Astrocyte (in vitro differentiated cells and primary cell): ENCODE data around the gene MYBPC1.

Experiments used
- CTCF ChIP-seq: IDR thresholded peaks from 2 replicates; pipeline ENCODE4 v1.5.1; 2011; ENCODE audit warnings: low read depth, mild to moderate bottlenecking, inconsistent platforms, low read length, moderate library complexity; ENCODE audit not compliant: insufficient read depth
- EZH2 ChIP-seq: IDR thresholded peaks from 2 replicates; pipeline ENCODE4 v1.6.1; 2012; ENCODE audit warnings: mild to moderate bottlenecking, low read length, inconsistent platforms; ENCODE audit not compliant: insufficient read depth

GRCh38 chr12:101729842-101730241 lies 135.1 kb downstream of the MYBPC1 start:
- TF ChIP-seq CTCF (no peak), EZH2 (no peak)
